Measurements from ENCODE around the gene PARD3.
"Not testable (repeated sequence)": the region's sequence is repeated elsewhere in the genome, so short reads cannot be mapped to it uniquely, and the experiment has no call there.

The PARD3 gene

DNA sequence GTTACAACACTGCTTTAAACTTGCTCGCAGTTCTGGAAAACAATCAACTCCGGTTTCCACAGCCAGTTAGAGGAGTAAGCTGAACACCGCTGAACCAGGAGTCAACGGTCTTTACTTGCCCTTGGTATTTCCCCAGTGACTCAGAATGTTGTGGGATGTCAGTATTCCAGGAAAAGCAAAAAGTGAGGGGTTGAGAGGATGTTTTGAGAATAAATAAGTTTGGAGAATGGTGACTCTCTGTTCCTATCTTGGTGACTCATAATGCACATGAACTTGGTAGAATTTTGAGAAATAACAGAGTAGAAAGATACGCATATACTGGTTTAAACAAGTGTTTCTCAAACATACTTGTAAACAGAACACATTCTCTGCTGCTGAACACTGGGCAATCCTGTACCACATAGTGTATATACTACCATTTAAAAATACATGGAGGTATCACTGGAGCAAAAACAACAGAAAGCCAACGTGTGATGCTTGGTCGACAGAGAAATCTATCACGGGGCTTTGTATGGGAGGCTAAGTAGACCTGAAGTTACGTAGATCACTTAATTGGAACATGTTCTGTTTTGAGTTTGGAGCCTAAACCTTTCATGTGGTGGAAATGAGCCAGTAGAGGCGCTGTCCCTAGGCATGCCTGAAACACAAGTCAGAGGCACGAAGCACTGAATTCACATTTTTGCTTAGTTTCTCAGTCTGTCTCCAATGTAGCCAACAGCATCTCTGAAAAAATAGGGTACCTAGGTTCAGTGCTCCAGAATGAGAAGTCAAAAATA, 534.3 kb downstream of the PARD3 start:
- no peak for DNase-seq

DNA sequence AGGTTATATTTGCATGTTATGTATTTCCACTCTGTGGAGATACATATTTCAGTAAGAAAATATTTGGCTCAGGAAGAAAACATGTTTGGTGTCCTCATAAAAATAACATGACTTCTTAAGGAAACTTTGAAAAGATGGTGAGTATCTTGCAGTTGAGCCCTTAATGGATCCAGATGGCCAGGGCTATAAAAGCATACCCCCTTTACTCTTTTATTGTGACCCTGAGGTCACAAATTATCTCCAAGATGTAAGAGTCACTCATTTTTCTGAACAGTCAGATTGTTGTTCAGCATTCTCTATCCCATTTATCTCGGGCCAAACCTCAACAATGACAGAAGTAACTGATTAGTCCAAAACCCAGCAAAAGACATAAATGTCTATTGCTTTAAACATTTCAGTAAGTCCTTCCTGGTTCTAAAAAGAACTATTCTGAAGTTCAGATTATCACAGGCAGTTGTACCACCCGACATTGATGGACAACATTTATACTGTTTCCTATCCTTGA, 539.4 kb downstream of the PARD3 start:
- no peak for DNase-seq

GRCh38 chr10:34274906-34275305, 540.2 kb downstream of the PARD3 start:
- no peak for DNase-seq

- no peak for DNase-seq
These were observed 541.8 kb downstream of the PARD3 start for GRCh38 chr10:34273340-34273739.

GRCh38 chr10:34272316-34272715, 542.8 kb downstream of the PARD3 start:
- no peak for DNase-seq

DNA sequence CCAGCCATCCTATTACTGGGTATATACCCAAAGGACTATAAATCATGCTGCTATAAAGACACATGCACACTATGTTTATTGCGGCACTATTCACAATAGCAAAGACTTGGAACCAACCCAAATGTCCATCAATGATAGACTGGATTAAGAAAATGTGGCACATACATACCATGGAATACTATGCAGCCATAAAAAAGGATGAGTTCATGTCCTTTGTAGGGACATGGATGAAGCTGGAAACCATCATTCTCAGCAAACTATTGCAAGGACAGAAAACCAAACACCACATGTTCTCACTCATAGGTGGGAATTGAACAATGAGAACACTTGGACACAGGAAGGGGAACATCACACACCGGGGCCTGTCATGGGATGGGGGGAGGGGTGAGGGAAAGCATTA, 546.7 kb downstream of the PARD3 start:
- DNase-seq: not testable (repeated sequence)

DNA sequence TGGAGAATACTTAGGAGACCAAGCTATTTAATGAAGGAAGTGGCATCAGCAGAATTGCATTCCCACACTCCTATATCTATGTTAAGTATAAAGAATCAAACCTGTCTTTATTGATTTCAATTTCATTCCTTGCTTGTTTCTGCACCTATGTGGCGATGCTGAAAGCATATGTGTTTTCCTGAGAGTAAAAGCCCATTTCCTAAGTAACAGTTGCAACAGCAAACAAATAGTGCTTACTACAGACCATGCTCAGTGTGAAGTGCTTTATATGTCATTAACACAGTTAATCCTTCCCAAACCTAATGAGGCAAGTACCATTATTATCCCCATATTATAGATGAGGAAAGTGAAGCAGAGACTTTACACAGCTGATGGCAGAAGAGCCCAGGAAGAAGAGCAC, 552.1 kb downstream of the PARD3 start:
- no peak for DNase-seq

- DNase-seq: no peak
These were observed 554.2 kb downstream of the PARD3 start for GRCh38 chr10:34260904-34261303.

- no peak for DNase-seq
These were observed 558.9 kb downstream of the PARD3 start for GRCh38 chr10:34256216-34256615.

DNA sequence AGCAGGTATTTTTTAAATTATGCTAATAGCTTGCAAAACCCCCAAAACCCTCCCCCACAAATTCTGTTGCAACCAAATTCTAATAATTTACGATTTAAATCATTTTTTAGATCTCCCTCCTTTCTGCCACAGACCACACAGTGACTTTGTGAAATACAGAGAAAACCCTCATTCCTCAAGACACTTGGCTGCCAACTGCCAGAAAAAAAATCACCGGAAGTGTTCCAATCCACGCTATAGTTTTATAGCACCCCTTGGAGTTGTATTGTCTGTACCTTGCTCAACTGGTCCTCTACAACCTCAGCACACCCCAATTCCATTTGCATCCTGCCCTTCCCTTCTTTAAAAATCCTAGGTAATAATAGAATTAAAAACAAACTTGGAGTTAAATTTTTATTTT, 560.1 kb downstream of the PARD3 start:
- DNase-seq: no peak

- no peak for DNase-seq
These were observed 560.5 kb downstream of the PARD3 start for GRCh38 chr10:34254596-34254995.

GRCh38 chr10:34252111-34252510, 563.0 kb downstream of the PARD3 start:
- no peak for DNase-seq

GRCh38 chr10:34251177-34251576, 563.9 kb downstream of the PARD3 start:
- no peak for DNase-seq

GRCh38 chr10:34250722-34251121, 564.4 kb downstream of the PARD3 start:
- DNase-seq: no peak

- no peak for DNase-seq
These were observed 565.5 kb downstream of the PARD3 start for GRCh38 chr10:34249634-34250033.

DNA sequence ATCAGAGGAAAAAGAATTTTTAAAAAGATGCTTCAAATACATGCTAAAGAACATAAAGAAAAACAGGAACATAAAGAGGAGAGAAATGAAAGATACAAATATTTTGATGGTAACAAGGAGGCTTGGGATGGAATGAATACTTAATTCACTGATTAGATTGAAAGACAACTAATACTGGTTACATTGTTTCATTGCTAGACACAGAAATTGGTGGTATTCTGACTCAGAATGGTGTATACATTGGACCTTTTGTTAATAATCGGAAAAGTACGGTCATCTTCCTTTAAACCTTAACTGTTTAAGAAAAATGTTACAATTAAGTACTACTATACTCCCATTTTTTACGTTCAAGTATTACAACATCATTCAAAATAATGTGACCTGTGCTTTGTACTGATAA, 567.5 kb downstream of the PARD3 start:
- DNase-seq: no peak

DNA sequence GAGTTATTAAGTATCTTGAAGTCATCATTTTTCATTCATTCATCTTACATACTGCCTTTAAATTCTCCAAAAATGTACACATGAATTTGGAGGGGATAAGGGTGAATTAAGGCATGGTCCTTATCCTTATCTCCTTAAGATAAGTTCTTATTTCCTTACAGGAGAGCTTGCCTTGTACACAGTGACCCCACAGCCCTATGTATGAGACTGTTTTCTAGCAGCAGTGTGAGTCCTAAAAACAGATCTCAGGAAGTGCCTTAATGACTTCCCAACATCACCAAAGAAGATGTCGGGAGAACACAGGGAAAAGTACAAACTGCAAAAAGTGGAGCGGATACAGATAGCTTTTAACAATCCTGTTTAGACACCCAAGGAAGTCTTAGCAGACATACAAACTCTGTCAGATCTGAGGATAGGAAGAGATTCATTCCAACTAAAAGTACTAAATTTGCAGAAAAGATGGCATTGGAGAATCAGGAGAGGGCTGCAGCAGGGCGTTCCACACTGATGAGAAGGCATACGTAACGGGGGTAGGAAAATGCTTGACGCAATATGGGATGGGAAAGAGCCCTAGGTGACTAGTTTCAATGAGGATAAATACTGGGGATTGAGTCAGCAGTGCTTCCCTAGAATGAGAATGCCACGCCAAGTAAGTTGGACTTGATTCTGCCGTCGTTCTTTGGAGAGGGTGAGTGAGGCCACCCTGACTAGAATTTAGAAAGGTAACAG, 570.2 kb downstream of the PARD3 start:
- no peak for DNase-seq

DNA sequence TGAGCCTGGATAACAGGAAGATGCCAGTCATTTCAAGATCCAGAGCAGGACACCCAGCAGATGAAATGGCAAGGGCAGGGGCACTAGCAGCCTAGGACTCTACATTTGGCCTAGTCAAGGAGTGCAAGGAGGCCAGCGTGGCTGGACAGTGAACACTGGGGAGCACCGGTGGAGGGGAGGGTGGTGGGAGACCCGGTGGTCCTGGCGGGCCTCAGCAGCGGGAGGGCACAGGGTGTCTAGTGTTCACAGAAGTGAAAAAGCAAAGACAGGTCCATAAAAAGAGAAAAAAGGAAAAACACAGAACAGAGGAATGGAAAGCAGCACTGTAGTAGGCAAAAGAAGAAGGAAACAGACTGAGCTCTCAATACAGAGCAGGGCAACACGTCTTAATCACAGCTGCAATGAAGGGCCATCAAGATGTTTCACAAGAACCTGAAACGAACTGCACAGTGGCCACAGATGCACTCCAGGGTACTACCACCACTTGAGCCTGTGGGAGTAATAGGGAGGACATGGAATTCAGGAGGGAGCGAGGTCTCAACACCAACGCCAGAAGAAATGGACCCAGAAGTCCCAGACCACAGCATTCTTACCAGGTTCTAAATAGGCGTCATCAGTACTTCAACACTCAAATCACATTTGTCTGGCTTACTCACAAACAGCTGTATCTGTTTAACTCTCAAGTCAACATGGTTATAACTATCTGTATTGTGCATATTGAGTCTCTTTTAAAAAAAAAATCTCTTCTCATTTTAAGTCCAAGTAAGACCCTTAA, 573.7 kb downstream of the PARD3 start:
- DNase-seq: no peak

- DNase-seq: no peak
These were observed 575.1 kb downstream of the PARD3 start for GRCh38 chr10:34240039-34240438.

- DNase-seq: no peak
These were observed 577.1 kb downstream of the PARD3 start for GRCh38 chr10:34237898-34238455.

DNA sequence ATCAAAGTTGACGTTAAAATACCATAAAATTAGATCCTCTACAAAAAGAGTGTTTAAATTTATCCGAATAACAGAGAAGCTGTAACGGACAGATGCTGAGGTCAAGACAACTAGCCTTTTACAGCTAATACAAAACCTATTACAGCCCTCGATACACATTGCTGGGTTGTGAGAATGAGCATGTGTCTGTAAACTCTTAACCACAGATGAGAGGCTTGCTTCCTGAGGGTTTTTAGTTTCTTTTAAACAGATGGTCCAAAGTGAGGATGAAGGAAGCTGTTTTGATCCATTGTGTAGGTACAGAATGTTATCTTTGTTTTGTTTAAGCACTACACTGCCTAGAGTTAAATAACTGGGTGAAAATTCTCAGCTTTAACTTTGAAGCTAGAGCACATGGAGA, 578.2 kb downstream of the PARD3 start:
- DNase-seq: no peak

DNA sequence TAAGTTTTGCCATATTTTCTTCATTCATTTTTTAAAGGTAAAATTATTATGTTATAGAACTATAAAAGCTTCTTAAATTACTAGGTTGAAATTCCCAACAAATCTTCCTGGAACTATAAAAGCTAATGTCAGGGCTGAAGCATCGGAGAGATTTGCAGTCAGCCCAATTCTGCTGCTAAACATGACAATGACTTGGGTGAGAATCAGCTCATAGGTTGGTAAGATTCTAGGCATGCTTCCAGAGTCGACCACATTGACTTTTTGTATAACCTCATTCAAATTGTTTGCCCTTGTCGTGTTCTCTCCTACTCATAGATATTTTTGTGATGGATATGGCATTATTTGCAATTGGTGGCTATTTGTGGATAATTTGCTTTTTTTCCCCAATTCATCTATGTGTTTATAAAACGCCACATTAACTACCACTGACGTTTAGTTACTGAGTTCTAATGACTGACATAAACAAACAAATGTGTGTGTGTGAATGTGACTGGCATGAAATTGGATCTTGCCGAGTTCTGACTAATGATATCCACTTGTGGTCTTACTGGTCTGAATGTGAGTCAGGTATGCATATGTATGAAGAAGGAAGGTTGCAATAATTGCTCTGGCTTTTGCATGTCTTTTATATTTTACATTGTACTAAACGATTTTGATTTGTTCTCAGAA, 579.8 kb downstream of the PARD3 start:
- DNase-seq: no peak

- no peak for DNase-seq
These were observed 582.6 kb downstream of the PARD3 start for GRCh38 chr10:34232481-34232880.

All from activated CD8-positive, alpha-beta memory T cell treated with anti-CD3 and anti-CD28 coated beads, Interleukin-2, amount 50 U/mL, for 48 hours (primary cell).